ENCODE results near the gene DOHH.
"Not testable (repeated sequence)": the region's sequence is repeated elsewhere in the genome, so short reads cannot be mapped to it uniquely, and the experiment has no call there.

Gene DOHH

GRCh38 chr19:3452942-3453214 is 47.6 kb downstream of the DOHH start:
- H3K36me3 ChIP-seq (ENCODE audit: control insufficient read depth in 2 of 2, insufficient read depth in 1 of 2, low read length in 2 of 2) = peaks cover 0 to 44% of the 10 kb centered on the region in 2 experiments; a peak in 2 of 3 replicates
- CTCF ChIA-PET = interaction anchor here (2.3 kb wide), 1 partner anchor 20 kb away, joined by 8 read pairs; no protein-coding TSS in a partner anchor
- POLR2A ChIA-PET; H3K9me3 ChIP-seq (ENCODE audit: control insufficient read depth, insufficient read depth, low read depth, low read length); H3K27ac ChIP-seq (ENCODE audit: extremely low read depth, low read depth, low read length); H3K4me3 ChIP-seq (ENCODE audit: low read depth, low read length); H3K4me1 ChIP-seq (ENCODE audit: control insufficient read depth, insufficient read depth, low read length): not testable (repeated sequence)

GRCh38 chr19:3452171-3452941 is 48.1 kb downstream of the DOHH start:
- ChIA-PET CTCF (interaction anchor here (2.3 kb wide), 1 partner anchor 20 kb away, joined by 8 read pairs; no protein-coding TSS in a partner anchor), POLR2A (interaction anchor here (0.6 to 0.7 kb wide), 3 partner anchors 19 to 490 kb away, joined by 3 to 6 read pairs (median 4); no protein-coding TSS in a partner anchor)
- no peaks in the 10 kb centered on the region; the same call in 1 of the 2 replicates for H3K4me1 ChIP-seq (ENCODE audit: control insufficient read depth, insufficient read depth, low read length)
- no peak overlapping the region for H3K27ac ChIP-seq (ENCODE audit: extremely low read depth, low read depth, low read length)
- TF ChIP-seq ZSCAN30 (tag by site-specific recombination; IDR thresholded peaks at IDR 0.05) (no peak), EGR2 (tag by site-specific recombination; IDR thresholded peaks at IDR 0.05; ENCODE audit: low read depth) (peak; percentile 43; the same call in 1 of the 2 replicates), ZNF529 (tag by site-specific recombination; IDR thresholded peaks at IDR 0.05; ENCODE audit: insufficient replicate concordance) (no peak), ZNF654 (tag by site-specific recombination; IDR thresholded peaks at IDR 0.05; ENCODE audit: low read depth) (no peak), SETDB1 (IDR thresholded peaks at IDR 0.05; ENCODE audit: insufficient read length, low read length) (no peak), KLF16 (tag by site-specific recombination; IDR thresholded peaks at IDR 0.05) (no peak), ZIC2 (tag by site-specific recombination; IDR thresholded peaks at IDR 0.05) (no peak)
- H3K9me3 ChIP-seq (ENCODE audit: control insufficient read depth, insufficient read depth, low read depth, low read length) = no peaks in the 10 kb centered on the region
- H3K4me3 ChIP-seq (ENCODE audit: low read depth, low read length) = no peak overlapping the region
- H3K36me3 ChIP-seq (ENCODE audit: control insufficient read depth in 2 of 2, insufficient read depth in 1 of 2, low read length in 2 of 2) = peaks cover 0 to 44% of the 10 kb centered on the region in 2 experiments; a peak in 2 of 3 replicates

- TF ChIP-seq BCL11B (tag by site-specific recombination; IDR thresholded peaks at IDR 0.05; ENCODE audit: low read depth) (peak; percentile 35; the same call in 1 of the 2 replicates), ZNF223 (tag by site-specific recombination; IDR thresholded peaks at IDR 0.05) (no peak), ZNF621 (tag by site-specific recombination; IDR thresholded peaks at IDR 0.05) (no peak), KLF8 (tag by site-specific recombination; IDR thresholded peaks at IDR 0.05) (no peak), ZNF670 (tag by site-specific recombination; IDR thresholded peaks at IDR 0.05; ENCODE audit: low read depth) (no peak), ZNF391 (tag by site-specific recombination; IDR thresholded peaks at IDR 0.05; ENCODE audit: borderline replicate concordance, low read depth) (no peak), PRDM6 (tag by site-specific recombination; IDR thresholded peaks at IDR 0.05) (no peak), ZFP3 (tag by site-specific recombination; IDR thresholded peaks at IDR 0.05; ENCODE audit: low read depth) (no peak), ZNF114 (tag by site-specific recombination; IDR thresholded peaks at IDR 0.05) (no peak)
- POLR2A ChIA-PET = interaction anchor here (0.6 to 0.7 kb wide), 4 partner anchors 18 to 491 kb away, joined by 3 to 6 read pairs (median 4); no protein-coding TSS in a partner anchor
- CTCF ChIA-PET = interaction anchor here (0.6 to 1.2 kb wide), 4 partner anchors 20 to 789 kb away, joined by 3 read pairs; no protein-coding TSS in a partner anchor
- Histone ChIP-seq H3K4me1 (ENCODE audit: control insufficient read depth, insufficient read depth, low read length) (no peaks in the 10 kb centered on the region; the same call in 1 of the 2 replicates), H3K27ac (ENCODE audit: extremely low read depth, low read depth, low read length) (no peak overlapping the region), H3K4me3 (ENCODE audit: low read depth, low read length) (no peak overlapping the region), H3K9me3 (ENCODE audit: control insufficient read depth, insufficient read depth, low read depth, low read length) (no peaks in the 10 kb centered on the region), H3K36me3 (ENCODE audit: control insufficient read depth in 2 of 2, insufficient read depth in 1 of 2, low read length in 2 of 2) (peaks cover 0 to 44% of the 10 kb centered on the region in 2 experiments; a peak in 2 of 3 replicates)
Observed at GRCh38 chr19:3451451-3451866, 49.0 kb downstream of the DOHH start.

Data from HEK293 (cell line).